ENCODE data around the gene PEX11G. TPM values are rescaled to one million over a fixed set of nuclear protein-coding genes. Genes with fewer than 3 reads are reported as not detected.

The PEX11G gene
- total RNA-seq, 1 experiment from 2014 or later, result 3.5 TPM

DNA sequence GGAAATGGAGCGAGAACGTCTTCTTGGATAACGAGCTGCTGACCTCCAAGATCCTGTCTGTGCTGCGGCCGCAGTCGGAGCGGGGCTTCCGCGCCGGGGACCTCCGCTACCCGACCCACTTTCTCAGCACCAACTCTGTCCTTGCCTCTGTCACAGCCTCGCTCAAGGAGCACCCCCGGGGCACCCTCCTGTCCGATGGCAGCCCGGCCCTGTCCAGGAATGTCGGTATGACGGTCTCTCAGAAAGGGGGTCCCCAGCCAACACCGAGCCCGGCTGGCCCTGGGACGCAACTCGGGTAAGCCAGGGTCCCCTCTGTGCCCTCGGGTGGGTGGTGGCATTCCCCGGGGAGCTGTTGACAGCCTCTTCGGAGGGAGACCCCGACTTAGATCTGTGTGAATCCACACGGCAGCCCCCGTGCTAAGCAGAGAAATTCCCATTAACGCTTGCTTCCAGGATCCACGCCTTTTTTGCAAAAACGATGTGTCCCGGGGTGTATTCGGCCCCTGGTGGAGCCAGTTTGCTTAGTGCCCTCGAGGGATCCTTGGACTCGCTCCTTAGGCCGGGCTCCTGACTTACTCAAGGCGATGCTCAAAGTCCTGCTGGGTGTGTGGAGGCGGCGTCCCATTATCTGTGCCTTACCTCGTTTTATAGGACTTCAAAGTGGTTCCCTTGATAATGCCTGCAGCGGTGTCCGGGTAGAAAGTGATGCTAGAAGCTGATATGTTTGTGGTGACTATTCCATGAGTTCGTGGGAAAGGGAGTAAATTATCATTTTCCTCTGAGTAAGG lies 48.5 kb downstream of the PEX11G start:
- DNase-seq (ENCODE audit: low read depth), result no peak

DNA sequence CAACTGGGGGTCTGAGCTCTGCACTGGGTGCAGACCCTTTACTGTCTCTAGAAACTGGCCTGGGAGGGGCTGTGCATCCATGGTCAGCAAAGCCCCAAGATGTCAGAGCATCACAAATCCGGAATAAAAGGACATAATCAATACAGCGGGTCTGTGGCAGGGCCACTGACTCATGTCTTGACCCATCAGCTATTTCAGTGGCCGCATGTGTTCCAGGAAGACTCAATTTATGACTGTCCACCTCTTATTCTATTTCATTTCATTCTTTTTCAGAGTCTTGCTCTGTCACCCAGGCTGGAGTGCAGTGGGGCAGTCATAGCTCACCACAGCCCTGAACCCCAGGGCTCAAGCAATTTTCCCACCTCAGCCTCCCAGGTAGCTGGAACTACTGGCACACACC lies 53.2 kb downstream of the PEX11G start:
- DNase-seq (ENCODE audit: low read depth), result no peak

DNA sequence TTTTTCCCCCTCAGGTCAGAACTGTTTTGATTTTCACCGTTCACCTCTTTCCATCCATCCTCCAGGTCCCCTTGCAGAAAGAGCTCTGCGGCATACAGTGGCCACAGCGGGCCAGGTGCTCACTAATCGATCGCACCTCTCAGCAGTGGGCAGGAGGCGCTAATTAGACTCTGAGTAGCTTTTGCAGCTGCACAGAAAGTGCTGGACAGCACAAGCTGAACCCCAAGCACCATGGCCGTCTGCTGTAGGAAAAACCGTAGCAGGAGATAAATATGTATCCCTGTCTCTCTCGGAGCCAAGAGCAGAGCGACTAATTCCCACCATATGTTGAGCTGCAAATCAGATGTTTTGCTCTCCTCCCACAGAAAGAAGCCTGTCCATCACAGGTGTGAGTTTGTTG lies 54.4 kb downstream of the PEX11G start:
- no peak for DNase-seq (ENCODE audit: low read depth)

DNA sequence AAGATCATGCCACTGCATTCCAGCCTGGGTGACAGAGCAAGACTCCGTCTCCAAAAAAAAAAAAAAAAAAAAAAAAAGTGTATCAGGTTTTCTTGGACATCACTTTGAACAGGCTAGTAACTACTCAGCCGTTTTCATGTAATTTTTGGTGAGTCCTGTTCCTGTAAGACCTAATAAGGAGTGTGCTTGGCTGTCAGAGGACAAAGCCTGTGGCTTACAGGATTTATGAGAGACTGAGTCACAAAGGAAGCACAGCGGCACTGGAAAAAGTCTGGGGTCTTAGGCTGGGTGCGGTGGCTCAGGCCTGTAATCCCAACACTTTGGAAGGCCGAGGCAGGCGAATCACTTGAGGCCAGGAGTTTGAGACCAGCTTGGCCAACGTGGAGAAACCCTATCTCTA lies 55.4 kb downstream of the PEX11G start:
- peak; percentile 66 for DNase-seq (ENCODE audit: low read depth)

DNA sequence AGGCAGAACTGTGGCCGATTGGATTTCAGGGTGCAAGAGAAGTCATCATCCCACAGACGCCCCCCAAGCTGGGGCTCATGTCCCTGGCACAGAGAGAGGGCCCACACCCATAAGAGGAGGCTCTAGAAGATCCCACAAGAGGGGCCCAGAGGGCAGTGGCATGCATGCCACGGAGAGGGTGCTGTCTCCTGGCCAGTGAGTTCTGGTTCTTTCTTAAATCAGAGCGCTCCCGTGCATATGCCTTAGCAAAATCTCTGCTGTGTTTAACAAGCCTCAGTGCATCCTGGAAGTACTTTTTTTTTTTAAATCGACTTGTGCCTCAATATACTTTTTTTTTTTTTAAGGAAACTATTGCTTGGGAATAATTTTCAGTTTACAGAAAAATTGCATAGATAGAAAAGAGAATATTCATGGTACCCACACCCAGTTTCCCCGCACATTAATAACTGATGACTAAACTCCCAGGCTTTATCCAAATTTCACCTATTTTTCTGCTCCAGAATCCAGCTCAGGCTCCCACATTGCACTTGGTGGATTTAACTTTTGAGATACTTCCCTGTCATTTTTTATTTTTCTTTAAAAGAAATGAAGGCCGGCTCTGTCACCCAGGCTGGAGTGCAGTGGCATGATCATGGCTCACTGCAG lies 59.1 kb downstream of the PEX11G start:
- DNase-seq (ENCODE audit: low read depth), result no peak

DNA sequence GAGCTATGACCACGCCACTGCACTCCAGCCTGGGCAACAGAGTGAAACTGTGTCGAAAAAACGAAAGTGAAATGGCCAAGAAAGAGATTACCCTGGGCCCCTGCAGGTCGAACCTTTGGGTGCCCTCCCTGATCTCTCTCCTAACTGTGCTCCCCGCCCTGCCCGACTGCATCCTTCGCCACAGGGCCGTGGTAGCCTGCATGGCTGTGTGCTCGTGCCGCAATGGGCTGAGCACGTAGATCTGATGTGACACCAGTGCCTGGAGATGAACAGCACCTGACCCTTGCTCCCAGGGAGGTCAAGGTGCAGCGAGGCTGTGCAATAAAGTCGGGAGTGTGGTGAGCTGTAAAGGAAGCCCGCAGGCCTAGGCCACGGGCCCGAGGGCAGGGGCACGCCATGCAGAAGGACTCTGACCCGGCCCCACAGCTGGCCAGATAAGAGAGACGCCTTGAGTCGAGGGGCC lies 60.2 kb downstream of the PEX11G start:
- DNase-seq (ENCODE audit: low read depth), result no peak

DNA sequence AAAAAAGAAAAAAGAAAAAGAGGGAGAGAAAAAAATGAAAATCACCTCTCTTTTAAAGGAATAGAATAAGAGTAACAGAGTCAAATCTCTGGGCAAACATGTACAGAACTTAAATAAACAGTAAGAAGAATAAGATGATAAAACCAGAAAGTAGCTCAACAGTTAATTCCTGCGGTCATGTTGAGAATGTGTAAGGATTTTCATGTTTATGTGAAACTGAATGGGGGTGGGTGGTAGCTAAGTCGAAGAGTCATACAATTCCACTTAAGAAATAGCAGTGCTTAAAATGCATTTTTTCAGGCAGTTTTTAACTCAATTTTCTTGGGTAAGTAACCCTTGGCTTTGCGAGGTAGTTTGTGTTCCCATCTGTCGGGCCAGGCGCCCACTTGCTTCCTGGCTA lies 60.9 kb downstream of the PEX11G start:
- DNase-seq (ENCODE audit: low read depth), result no peak

DNA sequence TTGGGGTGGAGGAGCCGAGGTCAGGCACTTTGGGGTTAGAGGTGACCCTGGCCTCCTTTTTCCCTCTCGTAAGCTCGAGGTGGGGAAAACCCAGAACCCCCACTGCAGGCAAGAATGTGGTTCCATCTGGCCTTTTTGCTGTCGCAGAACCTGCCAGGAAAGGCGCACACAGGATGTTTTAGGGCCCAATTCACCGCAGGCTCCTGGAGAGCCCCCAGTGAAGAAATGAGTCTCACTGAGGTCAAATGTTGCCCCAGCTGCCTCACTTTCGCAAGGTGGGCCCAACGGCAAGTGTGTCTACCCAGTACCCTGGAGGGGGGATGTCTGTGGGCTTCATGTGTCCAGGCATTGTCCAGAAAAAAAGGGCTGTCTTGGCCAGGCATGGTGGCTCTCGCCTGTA lies 61.8 kb downstream of the PEX11G start:
- DNase-seq (ENCODE audit: low read depth), result no peak

Other genes starting within 250 kb of the PEX11G start
- 4.9 and 7.4 TPM in 2 replicates for gene INSR, start 194.6 kb downstream of the PEX11G start, total RNA-seq (2014; rRNA removed)
- gene ARHGEF18, start 140.1 kb downstream of the PEX11G start, total RNA-seq (2014; rRNA removed), result 51.4 and 54.0 TPM in 2 replicates
- gene ZNF358, start 27.1 kb upstream of the PEX11G start, total RNA-seq (2014; rRNA removed), result 59.1 and 59.6 TPM in 2 replicates
- gene MCOLN1, start 33.6 kb upstream of the PEX11G start, total RNA-seq (2014; rRNA removed), result 7.4 and 8.9 TPM in 2 replicates
- 64.7 and 81.5 TPM in 2 replicates for gene PNPLA6, start 46.7 kb upstream of the PEX11G start, total RNA-seq (2014; rRNA removed)
- gene CAMSAP3, start 106.8 kb upstream of the PEX11G start, total RNA-seq (2014; rRNA removed), result not detected in 2 replicates
- gene XAB2, start 140.5 kb upstream of the PEX11G start, total RNA-seq (2014; rRNA removed), result 37.1 and 39.0 TPM in 2 replicates
- gene PET100, start 140.8 kb upstream of the PEX11G start, total RNA-seq (2014; rRNA removed), result 6.4 and 13.1 TPM in 2 replicates
- gene PCP2, start 144.7 kb upstream of the PEX11G start, total RNA-seq (2014; rRNA removed), result not detected in 2 replicates
- gene STXBP2, start 148.1 kb upstream of the PEX11G start, total RNA-seq (2014; rRNA removed), result 0.11 TPM in 1 of 2 replicates, not detected in the other
- not detected in 2 replicates for gene RETN, start 180.0 kb upstream of the PEX11G start, total RNA-seq (2014; rRNA removed)
- not detected in 2 replicates for gene MCEMP1, start 188.1 kb upstream of the PEX11G start, total RNA-seq (2014; rRNA removed)
- 96.8 and 101 TPM in 2 replicates for gene TRAPPC5, start 191.8 kb upstream of the PEX11G start, total RNA-seq (2014; rRNA removed)
- not detected in 2 replicates for gene FCER2, start 213.1 kb upstream of the PEX11G start, total RNA-seq (2014; rRNA removed)
- not detected in 2 replicates for gene CLEC4G, start 243.1 kb upstream of the PEX11G start, total RNA-seq (2014; rRNA removed)

Measured in LHCN-M2 (cell line).